ENCODE results near the gene PSRC1.

The PSRC1 gene

GRCh38 chr1:109247401-109248365, 35.3 kb downstream of the PSRC1 start:
- no peak for DNase-seq (ENCODE audit: low spot score)

GRCh38 chr1:109246141-109246551, 36.8 kb downstream of the PSRC1 start:
- no peak for DNase-seq (ENCODE audit: low spot score)

- DNase-seq (ENCODE audit: low spot score) = no peak
Observed at GRCh38 chr1:109243860-109244552, 38.9 kb downstream of the PSRC1 start.

- no peak for DNase-seq (ENCODE audit: low spot score)
Observed at GRCh38 chr1:109243221-109243620, 39.7 kb downstream of the PSRC1 start.

- no peak for DNase-seq (ENCODE audit: low spot score)
Observed at GRCh38 chr1:109242387-109242786, 40.6 kb downstream of the PSRC1 start.

GRCh38 chr1:109241841-109242345, 41.1 kb downstream of the PSRC1 start:
- no peak for DNase-seq (ENCODE audit: low spot score)

GRCh38 chr1:109241344-109241743, 41.6 kb downstream of the PSRC1 start:
- DNase-seq (ENCODE audit: low spot score) = no peak

- DNase-seq (ENCODE audit: low spot score) = no peak
Observed at GRCh38 chr1:109240158-109241152, 42.5 kb downstream of the PSRC1 start.

- peak; percentile 55 for DNase-seq (ENCODE audit: low spot score)
Observed at GRCh38 chr1:109239409-109240068, 43.4 kb downstream of the PSRC1 start.

- no peak for DNase-seq (ENCODE audit: low spot score)
Observed at GRCh38 chr1:109239047-109239408, 43.9 kb downstream of the PSRC1 start.

- no peak for DNase-seq (ENCODE audit: low spot score)
Observed at GRCh38 chr1:109238382-109238781, 44.6 kb downstream of the PSRC1 start.

- DNase-seq (ENCODE audit: low spot score) = no peak
Observed at GRCh38 chr1:109237512-109237911, 45.4 kb downstream of the PSRC1 start.

GRCh38 chr1:109235137-109235536, 47.8 kb downstream of the PSRC1 start:
- DNase-seq (ENCODE audit: low spot score) = no peak

- DNase-seq (ENCODE audit: low spot score) = no peak
Observed at GRCh38 chr1:109231066-109231465, 51.9 kb downstream of the PSRC1 start.
